GM23248 (cell line): ENCODE results near the gene DGKB. TPM values are rescaled to one million over a fixed set of nuclear protein-coding genes. Genes with fewer than 3 reads are reported as not detected.

Experiments
- DNase-seq: peaks from one replicate; pipeline ENCODE4 v3.0.0-alpha.2; 2015
- H2AFZ ChIP-seq: fragments of 200-600 bp; sonication (generic); 2 replicates; pipeline ENCODE4 v1.6.1; 2016; ENCODE audit warnings: antibody characterized with exemption
- H3F3A ChIP-seq: fragments of 200-600 bp; sonication (generic); 2 replicates; pipeline ENCODE4 v1.6.1; 2016; ENCODE audit warnings: mild to moderate bottlenecking, antibody characterized with exemption, mixed run types; ENCODE audit not compliant: insufficient read depth
- H3K27ac ChIP-seq: fragments of 200-600 bp; sonication (generic); 2 replicates; pipeline ENCODE4 v1.5.1; 2016; ENCODE audit warnings: mild to moderate bottlenecking
- H3K27me3 ChIP-seq: fragments of 200-600 bp; sonication (generic); replicated peaks from 2 replicates; pipeline ENCODE4 v1.6.1; 2016; ENCODE audit warnings: mild to moderate bottlenecking; ENCODE audit not compliant: insufficient read depth
- H3K36me3 ChIP-seq: fragments of 200-600 bp; sonication (generic); 2 replicates; pipeline ENCODE4 v1.6.1; 2016; ENCODE audit warnings: low read depth, mild to moderate bottlenecking
- H3K4me1 ChIP-seq: fragments of 200-600 bp; sonication (generic); 2 replicates; pipeline ENCODE4 v1.6.1; 2016; ENCODE audit warnings: mild to moderate bottlenecking; ENCODE audit not compliant: insufficient read depth
- H3K4me2 ChIP-seq: fragments of 200-600 bp; sonication (generic); one replicate; pipeline ENCODE4 v1.6.1; 2016; ENCODE audit warnings: mild to moderate bottlenecking; ENCODE audit not compliant: unreplicated experiment
- H3K4me3 ChIP-seq: fragments of 200-600 bp; sonication (generic); 2 replicates; pipeline ENCODE4 v1.5.1; 2016; ENCODE audit warnings: mild to moderate bottlenecking
- H3K79me2 ChIP-seq: fragments of 200-600 bp; sonication (generic); 2 replicates; pipeline ENCODE4 v1.6.1; 2016; ENCODE audit warnings: mild to moderate bottlenecking; ENCODE audit not compliant: insufficient read depth
- H3K9ac ChIP-seq: fragments of 200-600 bp; sonication (generic); 2 replicates; pipeline ENCODE4 v1.6.1; 2016; ENCODE audit warnings: mild to moderate bottlenecking
- H3K9me2 ChIP-seq: fragments of 200-600 bp; sonication (generic); 2 replicates; pipeline ENCODE4 v1.6.1; 2016; ENCODE audit warnings: mixed run types, mild to moderate bottlenecking, moderate library complexity; ENCODE audit not compliant: insufficient read depth
- H3K9me3 ChIP-seq: fragments of 200-600 bp; sonication (generic); one replicate; pipeline ENCODE4 v1.6.1; 2017; ENCODE audit warnings: low read depth
- H4K20me1 ChIP-seq: fragments of 200-600 bp; sonication (generic); 2 replicates; pipeline ENCODE4 v1.6.0; 2016; ENCODE audit not compliant: insufficient read depth
- EZH2 ChIP-seq: fragments of 200-600 bp; sonication (generic); IDR thresholded peaks from 2 replicates; pipeline ENCODE4 v1.6.1; 2018; ENCODE audit warnings: antibody characterized with exemption, mild to moderate bottlenecking; ENCODE audit not compliant: insufficient read depth, poor library complexity, severe bottlenecking
- EZH2phosphoT487 ChIP-seq: fragments of 200-600 bp; sonication (generic); IDR thresholded peaks from 2 replicates; pipeline ENCODE4 v1.6.1; 2018; ENCODE audit warnings: antibody characterized with exemption, moderate library complexity, mild to moderate bottlenecking, low read depth; ENCODE audit not compliant: insufficient read depth
- WGBS, 2 experiments: methylation state at CpG; one replicate each; pipeline ENCODE4 v1.1.6; 2015 to 2017; ENCODE audit warnings: low lambda C conversion rate in 2 of 2, low coverage in 1 of 2; ENCODE audit errors: missing lambda C conversion rate in 2 of 2; 5-methylcytosine and 5-hydroxymethylcytosine counted together
- in situ Hi-C: fragments of 300-500 bp; cut with MboI; formaldehyde crosslinking; loops from 2 replicates; pipeline ENCODE4 v1.15.0; 2020
- polyA plus RNA-seq: library from polyadenylated mRNA; unstranded; fragments of >200 nt; fragmentation: Nextera tagmentation; extraction: Ambion mirVana; gene quantifications from 2 replicates; pipeline ENCODE4 v1.2.1, GENCODE V29; 2016
- total RNA-seq: library from RNA; depleted of rRNA; stranded (reverse); fragments of >200 nt; shearing (Covaris generic); gene quantifications from 2 replicates; pipeline ENCODE4 v1.2.3, GENCODE V29; 2014

Gene DGKB
- total and polyA plus RNA-seq, 2 experiments from 2014 or later: 0.65 to 1.7 TPM

DNA sequence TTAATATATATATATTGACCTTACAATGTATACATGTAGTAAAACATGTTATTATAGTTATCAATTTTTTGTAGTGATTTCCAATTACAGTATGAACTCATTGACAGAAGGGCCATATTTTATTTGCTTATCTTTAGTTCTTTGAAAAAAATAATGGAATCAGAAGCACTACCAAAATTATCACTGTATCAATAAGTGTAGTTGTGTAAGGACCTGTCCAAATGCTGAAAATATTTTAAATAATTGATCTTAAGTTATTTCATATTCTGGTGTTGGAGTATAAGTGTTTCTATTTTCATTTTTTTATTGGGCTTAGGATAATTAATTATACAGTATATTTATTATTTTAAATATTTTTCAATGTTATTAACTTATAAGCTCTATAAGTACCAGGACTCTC, 8.5 kb upstream of the DGKB start:
- H2AFZ ChIP-seq: no peak overlapping the region
- H4K20me1 ChIP-seq: no peaks in the 10 kb centered on the region
- no peak overlapping the region for H3K4me3 ChIP-seq
- no peak overlapping the region for H3K27ac ChIP-seq
- no peaks in the 10 kb centered on the region for H3F3A ChIP-seq
- no peak overlapping the region for H3K9ac ChIP-seq
- no peaks in the 10 kb centered on the region for H3K9me3 ChIP-seq
- H3K4me2 ChIP-seq: no peak overlapping the region
- H3K9me2 ChIP-seq: no peaks in the 10 kb centered on the region
- DNase-seq: no peak
- in situ Hi-C loops: loop anchor here (10.0 kb wide), 1 partner anchor 186 kb away; no protein-coding TSS in a partner anchor
- H3K36me3 ChIP-seq: no peaks in the 10 kb centered on the region
- H3K27me3 ChIP-seq: no peaks in the 10 kb centered on the region
- TF ChIP-seq EZH2 (no peak), EZH2phosphoT487 (no peak)
- H3K79me2 ChIP-seq: no peaks in the 10 kb centered on the region
- H3K4me1 ChIP-seq: no peaks in the 10 kb centered on the region

DNA sequence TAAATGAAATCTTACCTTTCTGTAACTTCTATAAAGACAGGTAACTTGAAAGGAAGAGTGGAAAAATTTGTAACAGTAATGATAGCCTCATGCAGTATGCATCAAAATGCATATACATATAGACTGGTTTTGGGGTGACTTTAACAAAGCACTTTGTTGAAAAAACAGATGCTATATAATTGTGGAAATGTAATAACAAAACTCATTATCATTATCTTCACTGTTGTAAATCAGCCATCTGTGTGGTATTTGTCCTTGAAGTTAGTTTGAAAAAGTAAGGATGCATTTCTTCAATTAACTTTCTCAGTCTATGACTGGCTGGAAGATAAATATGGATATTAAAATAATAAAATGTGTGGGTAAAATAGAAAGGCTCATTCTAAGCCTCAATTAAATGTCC, 6.1 kb upstream of the DGKB start:
- H3F3A ChIP-seq: no peaks in the 10 kb centered on the region
- no peaks in the 10 kb centered on the region for H3K4me1 ChIP-seq
- no peak overlapping the region for H3K27ac ChIP-seq
- no peak overlapping the region for H3K9ac ChIP-seq
- no peaks in the 10 kb centered on the region for H3K9me2 ChIP-seq
- no peak overlapping the region for H3K4me2 ChIP-seq
- H3K4me3 ChIP-seq: no peak overlapping the region
- no peak overlapping the region for H2AFZ ChIP-seq
- in situ Hi-C loops: no loop called here
- no peaks in the 10 kb centered on the region for H3K9me3 ChIP-seq
- DNase-seq: no peak
- no peaks in the 10 kb centered on the region for H3K36me3 ChIP-seq
- no peaks in the 10 kb centered on the region for H3K79me2 ChIP-seq
- H4K20me1 ChIP-seq: no peaks in the 10 kb centered on the region
- TF ChIP-seq EZH2 (no peak), EZH2phosphoT487 (no peak)
- 0 out of 2 replicates have a peak, but pooled peaks cover 8% of the 10 kb centered on the region for H3K27me3 ChIP-seq

DNA sequence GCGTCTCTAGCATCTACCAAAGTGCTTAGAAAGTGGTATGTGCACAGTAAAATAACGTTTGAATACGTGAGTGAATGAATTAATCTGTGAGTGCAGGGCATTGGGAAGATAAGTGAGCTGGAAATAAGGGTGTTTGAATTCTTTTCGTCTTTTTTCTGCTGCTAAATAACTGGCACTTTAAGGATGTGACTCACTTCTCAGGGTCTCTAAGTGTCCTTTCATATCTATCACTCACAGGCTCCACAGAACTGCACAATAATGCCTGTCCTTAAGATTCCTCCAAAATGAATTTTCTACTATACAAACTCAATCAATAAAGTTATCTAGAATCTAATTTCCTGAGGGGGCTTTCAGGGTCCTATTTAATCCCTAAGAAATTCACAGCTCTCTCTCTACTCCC, 3.2 kb upstream of the DGKB start:
- Histone ChIP-seq H3K9ac (no peak overlapping the region), H3K9me2 (no peaks in the 10 kb centered on the region), H3F3A (no peaks in the 10 kb centered on the region), H3K36me3 (no peaks in the 10 kb centered on the region), H3K4me3 (no peak overlapping the region), H3K27ac (no peak overlapping the region), H3K9me3 (no peaks in the 10 kb centered on the region), H2AFZ (no peak overlapping the region), H3K27me3 (0 out of 2 replicates have a peak, but pooled peaks cover 15% of the 10 kb centered on the region), H3K4me2 (no peak overlapping the region), H3K79me2 (no peaks in the 10 kb centered on the region), H3K4me1 (no peaks in the 10 kb centered on the region), H4K20me1 (no peaks in the 10 kb centered on the region)
- TF ChIP-seq EZH2: no peak
- no peak for TF ChIP-seq EZH2phosphoT487
- in situ Hi-C loops: no loop called here
- whole genome bisulfite sequencing, 2 experiments: 56 to 72% methylated on average over 4 of the region's 4 CpGs
- DNase-seq: no peak

DNA sequence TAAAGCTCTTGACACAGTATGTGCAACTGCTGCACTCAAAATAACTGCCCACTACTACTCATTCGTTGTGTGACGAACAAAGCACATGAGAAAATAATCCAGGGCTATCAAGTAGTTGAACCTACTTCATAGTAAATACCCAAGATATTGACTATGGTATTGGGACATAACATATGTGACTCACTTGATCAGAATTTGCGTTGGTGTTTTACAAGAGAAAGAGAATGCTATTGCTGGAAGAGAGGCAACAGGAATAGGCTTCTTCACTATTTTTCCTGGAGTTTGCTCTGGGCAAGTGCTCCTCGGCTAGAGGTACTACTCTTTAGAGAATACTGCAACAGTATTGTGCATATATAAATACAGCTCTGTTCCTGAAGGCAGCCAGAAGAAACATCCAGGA, 2.5 kb downstream of the DGKB start:
- no peaks in the 10 kb centered on the region for H3F3A ChIP-seq
- in situ Hi-C loops: no loop called here
- DNase-seq: peak; percentile 5
- H3K4me2 ChIP-seq: no peak overlapping the region
- 0 out of 2 replicates have a peak, but pooled peaks cover 15% of the 10 kb centered on the region for H3K27me3 ChIP-seq
- no peaks in the 10 kb centered on the region for H4K20me1 ChIP-seq
- no peaks in the 10 kb centered on the region for H3K4me1 ChIP-seq
- no peak overlapping the region for H2AFZ ChIP-seq
- no peak overlapping the region for H3K27ac ChIP-seq
- TF ChIP-seq EZH2 (no peak), EZH2phosphoT487 (no peak)
- no peak overlapping the region for H3K4me3 ChIP-seq
- no peaks in the 10 kb centered on the region for H3K9me3 ChIP-seq
- WGBS, 2 experiments: 85 to 92% methylated on average over 4 of the region's 4 CpGs
- H3K36me3 ChIP-seq: no peaks in the 10 kb centered on the region
- no peak overlapping the region for H3K9ac ChIP-seq
- no peaks in the 10 kb centered on the region for H3K9me2 ChIP-seq
- H3K79me2 ChIP-seq: no peaks in the 10 kb centered on the region

DNA sequence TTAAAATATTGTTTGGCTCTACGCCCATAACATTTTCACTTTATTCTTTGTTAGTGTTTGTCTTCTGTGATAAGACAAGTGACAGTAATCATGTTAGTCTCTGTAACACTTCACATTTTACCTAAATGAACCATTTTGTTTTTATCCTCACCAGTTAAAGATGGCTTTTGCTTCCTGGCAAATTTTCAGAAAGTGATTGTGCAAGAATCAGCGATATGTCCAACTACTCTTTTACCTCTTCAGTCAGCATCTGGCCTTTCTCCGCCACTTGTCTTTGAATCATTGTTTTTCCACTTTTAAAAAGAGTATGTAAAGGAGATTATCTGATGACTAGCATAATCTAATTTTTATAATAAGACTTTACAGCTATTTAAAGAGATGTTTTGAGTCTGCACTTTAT, 3.5 kb downstream of the DGKB start:
- Histone ChIP-seq H3F3A (no peaks in the 10 kb centered on the region), H3K36me3 (no peaks in the 10 kb centered on the region), H3K27ac (no peak overlapping the region), H3K4me1 (no peaks in the 10 kb centered on the region), H3K79me2 (no peaks in the 10 kb centered on the region), H3K9me2 (no peaks in the 10 kb centered on the region), H4K20me1 (no peaks in the 10 kb centered on the region), H3K4me2 (no peak overlapping the region), H3K27me3 (0 out of 2 replicates have a peak, but pooled peaks cover 10% of the 10 kb centered on the region), H2AFZ (no peak overlapping the region), H3K9me3 (no peaks in the 10 kb centered on the region), H3K4me3 (no peak overlapping the region), H3K9ac (no peak overlapping the region)
- in situ Hi-C loops: no loop called here
- WGBS, 2 experiments: 54 to 68% methylated on average over 3 of the region's 3 CpGs
- TF ChIP-seq EZH2 (no peak), EZH2phosphoT487 (no peak)
- no peak for DNase-seq
